GM21825 (cell line): ENCODE results near the gene HNRNPH1.
"Not testable (repeated sequence)": the region's sequence is repeated elsewhere in the genome, so short reads cannot be mapped to it uniquely, and the experiment has no call there.

Experiments
- ATAC-seq: cut with Tn5 transposase; IDR thresholded peaks from one replicate; pipeline ENCODE4 v1.9.1; 2021; ENCODE audit warnings: mild to moderate bottlenecking, moderate library complexity; ENCODE audit not compliant: unreplicated experiment

The HNRNPH1 gene

GRCh38 chr5:179623003-179623905 lies at the start of gene HNRNPH1:
Gene HNRNPH1 (minus strand): TSS chr5:179623671. CDS start chr5:179623133, 538 bp downstream.
- ATAC-seq = peak; percentile 71

GRCh38 chr5:179668391-179668790 lies 44.9 kb upstream of the HNRNPH1 start:
- ATAC-seq = no peak

- ATAC-seq = not testable (repeated sequence)
Observed at GRCh38 chr5:179661647-179662046, 38.2 kb upstream of the HNRNPH1 start.

- peak; percentile 60 for ATAC-seq
Observed at GRCh38 chr5:179658179-179658856, 34.8 kb upstream of the HNRNPH1 start.

- peak; percentile 93 for ATAC-seq
Observed at GRCh38 chr5:179657302-179658178, 34.1 kb upstream of the HNRNPH1 start.

GRCh38 chr5:179653135-179653534 lies 29.7 kb upstream of the HNRNPH1 start:
- ATAC-seq = not testable (repeated sequence)

- not testable (repeated sequence) for ATAC-seq
Observed at GRCh38 chr5:179650245-179650644, 26.8 kb upstream of the HNRNPH1 start.

GRCh38 chr5:179649166-179649703 lies 25.8 kb upstream of the HNRNPH1 start:
- not testable (repeated sequence) for ATAC-seq

GRCh38 chr5:179648410-179648809 lies 24.9 kb upstream of the HNRNPH1 start:
- ATAC-seq = no peak

- ATAC-seq = not testable (repeated sequence)
Observed at GRCh38 chr5:179644766-179645165, 21.3 kb upstream of the HNRNPH1 start.

- not testable (repeated sequence) for ATAC-seq
Observed at GRCh38 chr5:179643141-179643920, 19.9 kb upstream of the HNRNPH1 start.

GRCh38 chr5:179642626-179643025 lies 19.2 kb upstream of the HNRNPH1 start:
- not testable (repeated sequence) for ATAC-seq

GRCh38 chr5:179641745-179642144 lies 18.3 kb upstream of the HNRNPH1 start:
- not testable (repeated sequence) for ATAC-seq

- ATAC-seq = not testable (repeated sequence)
Observed at GRCh38 chr5:179639296-179639695, 15.8 kb upstream of the HNRNPH1 start.

GRCh38 chr5:179634370-179635172 lies 11.1 kb upstream of the HNRNPH1 start:
- ATAC-seq = peak; percentile 90

GRCh38 chr5:179633501-179634369 lies 10.3 kb upstream of the HNRNPH1 start:
- ATAC-seq = peak; percentile 55

GRCh38 chr5:179624841-179625271 lies 1.4 kb upstream of the HNRNPH1 start:
- no peak for ATAC-seq
